COLO668 (cell line): Measurements from ENCODE around the gene ZBTB16.
"Not testable (repeated sequence)": the region's sequence is repeated elsewhere in the genome, so short reads cannot be mapped to it uniquely, and the experiment has no call there.

Experiments
- DNase-seq: peaks from one replicate; lab custom pipeline; 2025; ENCODE audit not compliant: unreplicated experiment; lab: John Stamatoyannopoulos, UW

Gene ZBTB16

GRCh38 chr11:114040706-114041211 is 18.8 kb upstream of the ZBTB16 start:
- peak; percentile 17 for DNase-seq

- no peak for DNase-seq
These were observed 17.3 kb upstream of the ZBTB16 start for GRCh38 chr11:114042234-114042633.

GRCh38 chr11:114044042-114044871 is 15.3 kb upstream of the ZBTB16 start:
- no peak for DNase-seq

GRCh38 chr11:114047327-114047726 is 12.2 kb upstream of the ZBTB16 start:
- no peak for DNase-seq

- no peak for DNase-seq
These were observed 10.5 kb upstream of the ZBTB16 start for GRCh38 chr11:114049050-114049449.

GRCh38 chr11:114049766-114050165 is 9.7 kb upstream of the ZBTB16 start:
- not testable (repeated sequence) for DNase-seq

- no peak for DNase-seq
These were observed 9.1 kb upstream of the ZBTB16 start for GRCh38 chr11:114050258-114050927.

- no peak for DNase-seq
These were observed 8.0 kb upstream of the ZBTB16 start for GRCh38 chr11:114051558-114051957.

GRCh38 chr11:114052160-114052559 is 7.4 kb upstream of the ZBTB16 start:
- DNase-seq, result no peak

- DNase-seq, result no peak
These were observed 6.1 kb upstream of the ZBTB16 start for GRCh38 chr11:114053406-114053805.

GRCh38 chr11:114054806-114055205 is 4.7 kb upstream of the ZBTB16 start:
- DNase-seq, result no peak

- no peak for DNase-seq
These were observed 3.1 kb upstream of the ZBTB16 start for GRCh38 chr11:114056409-114056808.

GRCh38 chr11:114057147-114057546 is 2.4 kb upstream of the ZBTB16 start:
- DNase-seq, result no peak

GRCh38 chr11:114057605-114058004 is 1.9 kb upstream of the ZBTB16 start:
- no peak for DNase-seq

- DNase-seq, result no peak
These were observed 1.3 kb upstream of the ZBTB16 start for GRCh38 chr11:114058026-114058706.

GRCh38 chr11:114058871-114059277 is 637 bp upstream of the ZBTB16 start:
- DNase-seq, result peak; percentile 7

GRCh38 chr11:114059984-114060391 is 477 bp downstream of the ZBTB16 start:
- peak; percentile 63 for DNase-seq

GRCh38 chr11:114060392-114061047 is 1.0 kb downstream of the ZBTB16 start:
- DNase-seq, result peak; percentile 65

- DNase-seq, result peak; percentile 59
These were observed 1.7 kb downstream of the ZBTB16 start for GRCh38 chr11:114061048-114061680.

- DNase-seq, result peak; percentile 26
These were observed 2.2 kb downstream of the ZBTB16 start for GRCh38 chr11:114061681-114062049.

- DNase-seq, result no peak
These were observed 2.8 kb downstream of the ZBTB16 start for GRCh38 chr11:114062272-114062671.
